ENCODE measurements around the gene FBXO31. TPM values are rescaled to one million over a fixed set of nuclear protein-coding genes. Genes with fewer than 3 reads are reported as not detected.
"Not testable (repeated sequence)": the region's sequence is repeated elsewhere in the genome, so short reads cannot be mapped to it uniquely, and the experiment has no call there.

FBXO31 gene
- total RNA-seq, 2 donors from 2014 or later, result 50.4 to 58.5 TPM

- intact Hi-C loops (cut with DNase I), result no loop called here
- DNase-seq (ENCODE audit: low spot score), result no peak
Observed at GRCh38 chr16:87351320-87351698, 32.3 kb downstream of the FBXO31 start.

GRCh38 chr16:87350681-87351319, 32.8 kb downstream of the FBXO31 start:
- DNase-seq (ENCODE audit: low spot score), result no peak

GRCh38 chr16:87350031-87350430, 33.5 kb downstream of the FBXO31 start:
- DNase-seq (ENCODE audit: low spot score), result no peak
- intact Hi-C loops (cut with DNase I), result no loop called here

More at GRCh38 chr16:87350681-87351319, 32.8 kb downstream of the FBXO31 start:
- intact Hi-C loops (cut with DNase I), result no loop called here

- no peak for DNase-seq (ENCODE audit: low spot score)
- intact Hi-C loops (cut with DNase I), result no loop called here
Observed at GRCh38 chr16:87348616-87349157, 34.9 kb downstream of the FBXO31 start.

GRCh38 chr16:87347932-87348615, 35.5 kb downstream of the FBXO31 start:
- no peak for DNase-seq (ENCODE audit: low spot score)
- intact Hi-C loops (cut with DNase I), result no loop called here

- intact Hi-C loops (cut with DNase I), result no loop called here
- DNase-seq (ENCODE audit: low spot score), result no peak
Observed at GRCh38 chr16:87346517-87347060, 37.0 kb downstream of the FBXO31 start.

GRCh38 chr16:87345726-87346424, 37.7 kb downstream of the FBXO31 start:
- intact Hi-C loops (cut with DNase I), result no loop called here
- DNase-seq (ENCODE audit: low spot score), result no peak

GRCh38 chr16:87344931-87345631, 38.5 kb downstream of the FBXO31 start:
- intact Hi-C loops (cut with DNase I), result no loop called here
- no peak for DNase-seq (ENCODE audit: low spot score)

GRCh38 chr16:87344165-87344930, 39.2 kb downstream of the FBXO31 start:
- intact Hi-C loops (cut with DNase I), result no loop called here
- DNase-seq (ENCODE audit: low spot score), result no peak

- no peak for DNase-seq (ENCODE audit: low spot score)
- intact Hi-C loops (cut with DNase I), result no loop called here
Observed at GRCh38 chr16:87343753-87344050, 39.9 kb downstream of the FBXO31 start.

- no peak for DNase-seq (ENCODE audit: low spot score)
- intact Hi-C loops (cut with DNase I), result no loop called here
Observed at GRCh38 chr16:87342978-87343752, 40.4 kb downstream of the FBXO31 start.

GRCh38 chr16:87342504-87342903, 41.1 kb downstream of the FBXO31 start:
- intact Hi-C loops (cut with DNase I), result no loop called here
- no peak for DNase-seq (ENCODE audit: low spot score)

- no peak for DNase-seq (ENCODE audit: low spot score)
- intact Hi-C loops (cut with DNase I), result no loop called here
Observed at GRCh38 chr16:87340198-87340597, 43.4 kb downstream of the FBXO31 start.

GRCh38 chr16:87339724-87340105, 43.9 kb downstream of the FBXO31 start:
- DNase-seq (ENCODE audit: low spot score); intact Hi-C loops (cut with DNase I): not testable (repeated sequence)

GRCh38 chr16:87339086-87339723, 44.4 kb downstream of the FBXO31 start:
- DNase-seq (ENCODE audit: low spot score), result no peak
- intact Hi-C loops (cut with DNase I), result no loop called here

- no peak for DNase-seq (ENCODE audit: low spot score)
- intact Hi-C loops (cut with DNase I), result no loop called here
Observed at GRCh38 chr16:87338155-87338765, 45.3 kb downstream of the FBXO31 start.

- no peak for DNase-seq (ENCODE audit: low spot score)
- intact Hi-C loops (cut with DNase I), result no loop called here
Observed at GRCh38 chr16:87337262-87337771, 46.3 kb downstream of the FBXO31 start.

All from posterior vena cava (tissue), 2 donors.